ENCODE data around the gene PLEKHO2. TPM values are rescaled to one million over a fixed set of nuclear protein-coding genes. Genes with fewer than 3 reads are reported as not detected.

PLEKHO2 gene
- total and polyA plus RNA-seq, 2 of the 8 experiments (the other 6 are each of a cell fraction or from before 2014, with no cell fraction given) = 16.9 to 20.1 TPM

DNA sequence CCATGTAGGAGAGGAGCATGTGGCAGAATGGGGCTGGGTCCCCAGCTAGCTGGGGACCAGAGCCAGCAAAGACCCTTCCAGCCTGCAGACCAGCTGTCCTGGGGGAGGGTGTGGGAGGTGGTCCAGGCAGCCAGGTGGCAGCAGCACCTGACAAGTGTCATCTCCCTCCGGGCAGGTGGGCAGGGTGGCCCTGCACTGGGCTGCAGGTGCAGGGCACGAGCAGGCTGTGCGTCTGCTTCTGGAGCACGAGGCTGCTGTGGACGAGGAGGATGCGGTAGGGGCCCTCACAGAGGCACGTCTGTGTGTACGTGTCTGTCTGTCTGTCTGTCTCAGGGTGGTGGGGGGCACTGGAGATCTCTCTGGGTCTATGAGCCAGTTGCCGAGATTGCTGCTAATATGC, 75.5 kb downstream of the PLEKHO2 start (continued):
- TF ChIP-seq EP300 (IDR thresholded peaks at IDR 0.05; ENCODE audit: borderline replicate concordance in 1 of 2, low read depth in 2 of 2, low read length in 2 of 2) (no peak), EGR1 (IDR thresholded peaks at IDR 0.05; ENCODE audit: borderline replicate concordance, low read depth, low read length) (no peak)
- TF ChIP-seq, protein P1, sequence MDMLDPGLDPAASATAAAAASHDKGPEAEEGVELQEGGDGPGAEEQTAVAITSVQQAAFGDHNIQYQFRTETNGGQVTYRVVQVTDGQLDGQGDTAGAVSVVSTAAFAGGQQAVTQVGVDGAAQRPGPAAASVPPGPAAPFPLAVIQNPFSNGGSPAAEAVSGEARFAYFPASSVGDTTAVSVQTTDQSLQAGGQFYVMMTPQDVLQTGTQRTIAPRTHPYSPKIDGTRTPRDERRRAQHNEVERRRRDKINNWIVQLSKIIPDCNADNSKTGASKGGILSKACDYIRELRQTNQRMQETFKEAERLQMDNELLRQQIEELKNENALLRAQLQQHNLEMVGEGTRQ (IDR thresholded peaks at IDR 0.05; ENCODE audit: low read length) = no peak

Other genes starting within 250 kb of the PLEKHO2 start
- 238 and 243 TPM in 2 replicates for gene RBPMS2, start 66.3 kb upstream of the PLEKHO2 start, total RNA-seq (2021; fragmentation: NEBNext Ultra II Directional; extraction: Animal tissue kit (Norgen Biotek cat#: 25700))
- gene RBPMS2, start 66.3 kb upstream of the PLEKHO2 start, polyA plus RNA-seq (2011; rRNA removed) = 55.8 and 104 TPM in 2 replicates
- 136 and 138 TPM in 2 replicates for gene PIF1, start 16.3 kb upstream of the PLEKHO2 start, total RNA-seq (2021; fragmentation: NEBNext Ultra II Directional; extraction: Animal tissue kit (Norgen Biotek cat#: 25700))
- gene PIF1, start 16.3 kb upstream of the PLEKHO2 start, polyA plus RNA-seq (2011; rRNA removed) = 73.3 and 109 TPM in 2 replicates
- gene ANKDD1A, start 70.0 kb downstream of the PLEKHO2 start, total RNA-seq (2021; fragmentation: NEBNext Ultra II Directional; extraction: Animal tissue kit (Norgen Biotek cat#: 25700)) = 5.0 and 5.7 TPM in 2 replicates
- gene ANKDD1A, start 70.0 kb downstream of the PLEKHO2 start, polyA plus RNA-seq (2011; rRNA removed) = 4.1 and 6.8 TPM in 2 replicates
- 68.6 and 72.7 TPM in 2 replicates for gene SPG21, start 148.0 kb downstream of the PLEKHO2 start, total RNA-seq (2021; fragmentation: NEBNext Ultra II Directional; extraction: Animal tissue kit (Norgen Biotek cat#: 25700))
- gene SPG21, start 148.0 kb downstream of the PLEKHO2 start, polyA plus RNA-seq (2011; rRNA removed) = 51.4 and 67.3 TPM in 2 replicates
- 16.5 and 20.8 TPM in 2 replicates for gene MTFMT, start 187.7 kb downstream of the PLEKHO2 start, total RNA-seq (2021; fragmentation: NEBNext Ultra II Directional; extraction: Animal tissue kit (Norgen Biotek cat#: 25700))
- 6.8 and 7.7 TPM in 2 replicates for gene MTFMT, start 187.7 kb downstream of the PLEKHO2 start, polyA plus RNA-seq (2011; rRNA removed)
- not detected in 2 replicates for gene SLC51B, start 203.5 kb downstream of the PLEKHO2 start, total RNA-seq (2021; fragmentation: NEBNext Ultra II Directional; extraction: Animal tissue kit (Norgen Biotek cat#: 25700))
- not detected in 2 replicates for gene SLC51B, start 203.5 kb downstream of the PLEKHO2 start, polyA plus RNA-seq (2011; rRNA removed)
- 9.3 and 10.3 TPM in 2 replicates for gene RASL12, start 226.1 kb downstream of the PLEKHO2 start, total RNA-seq (2021; fragmentation: NEBNext Ultra II Directional; extraction: Animal tissue kit (Norgen Biotek cat#: 25700))
- gene RASL12, start 226.1 kb downstream of the PLEKHO2 start, polyA plus RNA-seq (2011; rRNA removed) = 9.5 and 16.7 TPM in 2 replicates
- gene KBTBD13, start 234.8 kb downstream of the PLEKHO2 start, total RNA-seq (2021; fragmentation: NEBNext Ultra II Directional; extraction: Animal tissue kit (Norgen Biotek cat#: 25700)) = not detected in 2 replicates
- not detected in 2 replicates for gene KBTBD13, start 234.8 kb downstream of the PLEKHO2 start, polyA plus RNA-seq (2011; rRNA removed)

Measured in H1 (cell line).